ENCODE results near the gene JUN.

The JUN gene

GRCh38 chr1:58783993-58784757, at the start of gene JUN (continued):
- TF ChIP-seq PRDM6 (tag by site-specific recombination; IDR thresholded peaks at IDR 0.05), result peak; percentile 31; the same call in 1 of the 2 replicates
- no peak for TF ChIP-seq MYNN (tag by site-specific recombination; IDR thresholded peaks at IDR 0.05; ENCODE audit: borderline replicate concordance)
- TF ChIP-seq ZNF692 (tag by site-specific recombination; IDR thresholded peaks at IDR 0.05), result peak; percentile 84
- TF ChIP-seq ZNF830 (tag by site-specific recombination; IDR thresholded peaks at IDR 0.05; ENCODE audit: low read depth), result no peak
- TF ChIP-seq ZNF394 (tag by site-specific recombination; IDR thresholded peaks at IDR 0.05; ENCODE audit: borderline replicate concordance), result peak; percentile 86; the same call in 1 of the 2 replicates
- TF ChIP-seq ZBTB17 (tag by site-specific recombination; IDR thresholded peaks at IDR 0.05), result peak; percentile 88
- TF ChIP-seq YY2 (tag by site-specific recombination; IDR thresholded peaks at IDR 0.05), result no peak
- no peak for TF ChIP-seq ZNF175 (tag by site-specific recombination; IDR thresholded peaks at IDR 0.05)
- TF ChIP-seq ZNF843 (tag by site-specific recombination; IDR thresholded peaks at IDR 0.05), result peak; percentile 60
- peak; percentile 8; the same call in 1 of the 2 replicates for TF ChIP-seq ZNF610 (tag by site-specific recombination; IDR thresholded peaks at IDR 0.05; ENCODE audit: borderline replicate concordance)
- peak; percentile 95 for TF ChIP-seq GLIS2 (tag by site-specific recombination; IDR thresholded peaks at IDR 0.05)
- TF ChIP-seq REPIN1 (tag by site-specific recombination; IDR thresholded peaks at IDR 0.05; ENCODE audit: low read depth), result no peak
- TF ChIP-seq GLIS1 (tag by site-specific recombination; IDR thresholded peaks at IDR 0.05), result peak; percentile 81
- 0 out of 2 replicates have a peak, but pooled peaks have one; percentile 35 for TF ChIP-seq PRDM4 (tag by site-specific recombination; IDR thresholded peaks at IDR 0.05)
- TF ChIP-seq CTCF (tag by site-specific recombination; IDR thresholded peaks at IDR 0.05), result no peak; the same call in 1 of the 2 replicates
- no peak for TF ChIP-seq ZNF660 (tag by site-specific recombination; IDR thresholded peaks at IDR 0.05)
- no peak for TF ChIP-seq PRDM2 (tag by site-specific recombination; IDR thresholded peaks at IDR 0.05; ENCODE audit: borderline replicate concordance)
- no peak for TF ChIP-seq ZNF596 (tag by site-specific recombination; IDR thresholded peaks at IDR 0.05)
- TF ChIP-seq OSR2 (tag by site-specific recombination; IDR thresholded peaks at IDR 0.05), result peak; percentile 19
- TF ChIP-seq ZNF626 (tag by site-specific recombination; IDR thresholded peaks at IDR 0.05), result no peak
- TF ChIP-seq ZNF214 (tag by site-specific recombination; IDR thresholded peaks at IDR 0.05; ENCODE audit: borderline replicate concordance), result no peak
- peak; percentile 14; the same call in 1 of the 2 replicates for TF ChIP-seq ZFP37 (tag by site-specific recombination; IDR thresholded peaks at IDR 0.05)
- peak; percentile 59; the same call in 1 of the 2 replicates for TF ChIP-seq MZF1 (tag by site-specific recombination; IDR thresholded peaks at IDR 0.05; ENCODE audit: borderline replicate concordance)
- no peak; the same call in 1 of the 2 replicates for TF ChIP-seq ZNF580 (tag by site-specific recombination; IDR thresholded peaks at IDR 0.05)
